ENCODE data around the gene APBB1IP. TPM values are rescaled to one million over a fixed set of nuclear protein-coding genes. Genes with fewer than 3 reads are reported as not detected.

APBB1IP gene
- polyA plus RNA-seq, 3 donors, result 1.2 to 1.8 (median 1.7) TPM

GRCh38 chr10:26505491-26505890 lies 67.3 kb downstream of the APBB1IP start:
- DNase-seq (ENCODE audit: low read depth in 3 of 3, low spot score in 2 of 3), result no peak

GRCh38 chr10:26506736-26507135 lies 68.6 kb downstream of the APBB1IP start:
- DNase-seq (ENCODE audit: low read depth in 3 of 3, low spot score in 2 of 3), result no peak

GRCh38 chr10:26507441-26507840 lies 69.3 kb downstream of the APBB1IP start:
- no peak for DNase-seq (ENCODE audit: low read depth in 3 of 3, low spot score in 2 of 3)

GRCh38 chr10:26508016-26508415 lies 69.9 kb downstream of the APBB1IP start:
- no peak for DNase-seq (ENCODE audit: low read depth in 3 of 3, low spot score in 2 of 3)

- no peak for DNase-seq (ENCODE audit: low read depth in 3 of 3, low spot score in 2 of 3)
Observed at GRCh38 chr10:26509307-26509706, 71.2 kb downstream of the APBB1IP start.

GRCh38 chr10:26513101-26513500 lies 75.0 kb downstream of the APBB1IP start:
- DNase-seq (ENCODE audit: low read depth in 3 of 3, low spot score in 2 of 3), result no peak

GRCh38 chr10:26516540-26517101 lies 78.5 kb downstream of the APBB1IP start:
- no peak for DNase-seq (ENCODE audit: low read depth in 3 of 3, low spot score in 2 of 3)

GRCh38 chr10:26517141-26517867 lies 79.2 kb downstream of the APBB1IP start:
- no peak for DNase-seq (ENCODE audit: low read depth in 3 of 3, low spot score in 2 of 3)

GRCh38 chr10:26519803-26520202 lies 81.7 kb downstream of the APBB1IP start:
- no peak for DNase-seq (ENCODE audit: low read depth in 3 of 3, low spot score in 2 of 3)

- DNase-seq (ENCODE audit: low read depth in 3 of 3, low spot score in 2 of 3), result no peak
Observed at GRCh38 chr10:26520575-26520974, 82.4 kb downstream of the APBB1IP start.

- DNase-seq (ENCODE audit: low read depth in 3 of 3, low spot score in 2 of 3), result no peak
Observed at GRCh38 chr10:26524161-26524896, 86.2 kb downstream of the APBB1IP start.

GRCh38 chr10:26525586-26525985 lies 87.4 kb downstream of the APBB1IP start:
- no peak for DNase-seq (ENCODE audit: low read depth in 3 of 3, low spot score in 2 of 3)

GRCh38 chr10:26527018-26527417 lies 88.9 kb downstream of the APBB1IP start:
- DNase-seq (ENCODE audit: low read depth in 3 of 3, low spot score in 2 of 3), result no peak

GRCh38 chr10:26528048-26528447 lies 89.9 kb downstream of the APBB1IP start:
- no peak for DNase-seq (ENCODE audit: low read depth in 3 of 3, low spot score in 2 of 3)

- DNase-seq (ENCODE audit: low read depth in 3 of 3, low spot score in 2 of 3), result no peak
Observed at GRCh38 chr10:26528715-26529393, 90.7 kb downstream of the APBB1IP start.

GRCh38 chr10:26534384-26534783 lies 96.2 kb downstream of the APBB1IP start:
- no peak for DNase-seq (ENCODE audit: low read depth in 3 of 3, low spot score in 2 of 3)

GRCh38 chr10:26540601-26541000 lies 102.5 kb downstream of the APBB1IP start:
- DNase-seq (ENCODE audit: low read depth in 3 of 3, low spot score in 2 of 3), result no peak

GRCh38 chr10:26543567-26544306 lies 105.6 kb downstream of the APBB1IP start:
- no peak for DNase-seq (ENCODE audit: low read depth in 3 of 3, low spot score in 2 of 3)

- DNase-seq (ENCODE audit: low read depth in 3 of 3, low spot score in 2 of 3), result no peak
Observed at GRCh38 chr10:26544932-26545331, 106.8 kb downstream of the APBB1IP start.

GRCh38 chr10:26550774-26551526 lies 112.8 kb downstream of the APBB1IP start:
- DNase-seq (ENCODE audit: low read depth in 3 of 3, low spot score in 2 of 3), result no peak

All from right renal cortex interstitium (tissue), 3 donors.